ENCODE data around the gene IGF2BP2. TPM values are rescaled to one million over a fixed set of nuclear protein-coding genes. Genes with fewer than 3 reads are reported as not detected.
"Not testable (repeated sequence)": the region's sequence is repeated elsewhere in the genome, so short reads cannot be mapped to it uniquely, and the experiment has no call there.

Gene IGF2BP2
- total RNA-seq, 2 donors from 2014 or later: 0.99 to 8.8 TPM

GRCh38 chr3:185646382-185647133 lies 178.3 kb downstream of the IGF2BP2 start:
- no peak for DNase-seq
- Mint-ChIP-seq H3K4me1 (peaks cover 3% of the 10 kb centered on the region), H3K27ac (no peak overlapping the region), H3K27me3 (peaks cover 35% of the 10 kb centered on the region), H3K36me3 (ENCODE audit: low read depth) (peaks cover 3% of the 10 kb centered on the region), H3K4me3 (no peak overlapping the region)
- no peaks in the 10 kb centered on the region for H3K9me3 ChIP-seq (ENCODE audit: control insufficient read depth, low read length, poor library complexity, severe bottlenecking)
- no peak for ATAC-seq

- no peaks in the 10 kb centered on the region for H3K9me3 ChIP-seq (ENCODE audit: control insufficient read depth, low read length, poor library complexity, severe bottlenecking)
- Mint-ChIP-seq H3K27ac (no peak overlapping the region), H3K36me3 (ENCODE audit: low read depth) (peaks cover 3% of the 10 kb centered on the region), H3K4me3 (no peak overlapping the region), H3K27me3 (peaks cover 35% of the 10 kb centered on the region), H3K4me1 (peaks cover 3% of the 10 kb centered on the region)
- no peak for ATAC-seq
- no peak for DNase-seq
Observed at GRCh38 chr3:185645596-185646381, 179.1 kb downstream of the IGF2BP2 start.

GRCh38 chr3:185645191-185645590 lies 179.7 kb downstream of the IGF2BP2 start:
- H3K27ac Mint-ChIP-seq; H3K36me3 Mint-ChIP-seq (ENCODE audit: low read depth); H3K4me1 Mint-ChIP-seq; DNase-seq; ATAC-seq; H3K4me3 Mint-ChIP-seq; H3K9me3 ChIP-seq (ENCODE audit: control insufficient read depth, low read length, poor library complexity, severe bottlenecking): not testable (repeated sequence)
- peaks cover 35% of the 10 kb centered on the region for H3K27me3 Mint-ChIP-seq

GRCh38 chr3:185640308-185640707 lies 184.5 kb downstream of the IGF2BP2 start:
- no peaks in the 10 kb centered on the region for H3K36me3 Mint-ChIP-seq (ENCODE audit: low read depth)
- DNase-seq: no peak
- H3K4me1 Mint-ChIP-seq: no peaks in the 10 kb centered on the region
- H3K27me3 Mint-ChIP-seq: peaks cover 11% of the 10 kb centered on the region
- no peaks in the 10 kb centered on the region for H3K9me3 ChIP-seq (ENCODE audit: control insufficient read depth, low read length, poor library complexity, severe bottlenecking)
- H3K4me3 Mint-ChIP-seq: no peak overlapping the region
- ATAC-seq: no peak
- H3K27ac Mint-ChIP-seq: no peak overlapping the region

GRCh38 chr3:185639632-185640206 lies 185.1 kb downstream of the IGF2BP2 start:
- H3K36me3 Mint-ChIP-seq (ENCODE audit: low read depth): no peaks in the 10 kb centered on the region
- H3K9me3 ChIP-seq (ENCODE audit: control insufficient read depth, low read length, poor library complexity, severe bottlenecking): no peaks in the 10 kb centered on the region
- peaks cover 7% of the 10 kb centered on the region for H3K27me3 Mint-ChIP-seq
- ATAC-seq: no peak
- no peaks in the 10 kb centered on the region for H3K4me1 Mint-ChIP-seq
- no peak overlapping the region for H3K4me3 Mint-ChIP-seq
- H3K27ac Mint-ChIP-seq: no peak overlapping the region
- no peak for DNase-seq

- H3K9me3 ChIP-seq (ENCODE audit: control insufficient read depth, low read length, poor library complexity, severe bottlenecking); DNase-seq; H3K27ac Mint-ChIP-seq; H3K27me3 Mint-ChIP-seq; ATAC-seq; H3K4me3 Mint-ChIP-seq; H3K4me1 Mint-ChIP-seq; H3K36me3 Mint-ChIP-seq (ENCODE audit: low read depth): not testable (repeated sequence)
Observed at GRCh38 chr3:185638651-185639050, 186.2 kb downstream of the IGF2BP2 start.

GRCh38 chr3:185637388-185637787 lies 187.5 kb downstream of the IGF2BP2 start:
- no peaks in the 10 kb centered on the region for H3K9me3 ChIP-seq (ENCODE audit: control insufficient read depth, low read length, poor library complexity, severe bottlenecking)
- Mint-ChIP-seq H3K27me3 (peaks cover 7% of the 10 kb centered on the region), H3K36me3 (ENCODE audit: low read depth) (no peaks in the 10 kb centered on the region), H3K4me1 (no peaks in the 10 kb centered on the region), H3K4me3 (no peak overlapping the region), H3K27ac (no peak overlapping the region)
- ATAC-seq: no peak
- no peak for DNase-seq

- Mint-ChIP-seq H3K27me3 (peaks cover 7% of the 10 kb centered on the region), H3K27ac (no peak overlapping the region), H3K4me1 (peaks cover 2% of the 10 kb centered on the region), H3K4me3 (no peak overlapping the region), H3K36me3 (ENCODE audit: low read depth) (peaks cover 5% of the 10 kb centered on the region)
- ATAC-seq (no peak), DNase-seq (no peak)
- no peaks in the 10 kb centered on the region for H3K9me3 ChIP-seq (ENCODE audit: control insufficient read depth, low read length, poor library complexity, severe bottlenecking)
Observed at GRCh38 chr3:185632996-185633395, 191.8 kb downstream of the IGF2BP2 start.

- H3K27me3 Mint-ChIP-seq: no peaks in the 10 kb centered on the region
- peaks cover 2% of the 10 kb centered on the region for H3K4me1 Mint-ChIP-seq
- H3K36me3 Mint-ChIP-seq (ENCODE audit: low read depth): peaks cover 9% of the 10 kb centered on the region
- no peak overlapping the region for H3K4me3 Mint-ChIP-seq
- no peak overlapping the region for H3K27ac Mint-ChIP-seq
- DNase-seq (no peak), ATAC-seq (no peak)
- H3K9me3 ChIP-seq (ENCODE audit: control insufficient read depth, low read length, poor library complexity, severe bottlenecking): no peaks in the 10 kb centered on the region
Observed at GRCh38 chr3:185631508-185632206, 193.2 kb downstream of the IGF2BP2 start.

- DNase-seq (no peak), ATAC-seq (no peak)
- no peaks in the 10 kb centered on the region for H3K27me3 Mint-ChIP-seq
- peaks cover 2% of the 10 kb centered on the region for H3K4me1 Mint-ChIP-seq
- H3K9me3 ChIP-seq (ENCODE audit: control insufficient read depth, low read length, poor library complexity, severe bottlenecking): no peaks in the 10 kb centered on the region
- H3K4me3 Mint-ChIP-seq: no peak overlapping the region
- peaks cover 9% of the 10 kb centered on the region for H3K36me3 Mint-ChIP-seq (ENCODE audit: low read depth)
- no peak overlapping the region for H3K27ac Mint-ChIP-seq
Observed at GRCh38 chr3:185631108-185631507, 193.7 kb downstream of the IGF2BP2 start.

GRCh38 chr3:185630182-185630622 lies 194.6 kb downstream of the IGF2BP2 start:
- no peaks in the 10 kb centered on the region for H3K9me3 ChIP-seq (ENCODE audit: control insufficient read depth, low read length, poor library complexity, severe bottlenecking)
- H3K4me1 Mint-ChIP-seq: peaks cover 2% of the 10 kb centered on the region
- H3K4me3 Mint-ChIP-seq: peak overlapping the region; percentile 31
- H3K27me3 Mint-ChIP-seq: no peaks in the 10 kb centered on the region
- H3K27ac Mint-ChIP-seq: peak overlapping the region; percentile 24
- no peak for DNase-seq
- ATAC-seq: no peak
- peaks cover 9% of the 10 kb centered on the region for H3K36me3 Mint-ChIP-seq (ENCODE audit: low read depth)

- Mint-ChIP-seq H3K4me3 (peak overlapping the region; percentile 31), H3K27me3 (no peaks in the 10 kb centered on the region), H3K36me3 (ENCODE audit: low read depth) (peaks cover 9% of the 10 kb centered on the region), H3K4me1 (peaks cover 2% of the 10 kb centered on the region), H3K27ac (no peak overlapping the region)
- ATAC-seq (no peak), DNase-seq (no peak)
- no peaks in the 10 kb centered on the region for H3K9me3 ChIP-seq (ENCODE audit: control insufficient read depth, low read length, poor library complexity, severe bottlenecking)
Observed at GRCh38 chr3:185629554-185630181, 195.2 kb downstream of the IGF2BP2 start.
